ENCODE data around the gene PRPH. TPM values are rescaled to one million over a fixed set of nuclear protein-coding genes. Genes with fewer than 3 reads are reported as not detected.

Gene PRPH
- total RNA-seq, 3 donors from 2014 or later (not counting 1 experiment from before 2014, with no cell fraction given): not detected

DNA sequence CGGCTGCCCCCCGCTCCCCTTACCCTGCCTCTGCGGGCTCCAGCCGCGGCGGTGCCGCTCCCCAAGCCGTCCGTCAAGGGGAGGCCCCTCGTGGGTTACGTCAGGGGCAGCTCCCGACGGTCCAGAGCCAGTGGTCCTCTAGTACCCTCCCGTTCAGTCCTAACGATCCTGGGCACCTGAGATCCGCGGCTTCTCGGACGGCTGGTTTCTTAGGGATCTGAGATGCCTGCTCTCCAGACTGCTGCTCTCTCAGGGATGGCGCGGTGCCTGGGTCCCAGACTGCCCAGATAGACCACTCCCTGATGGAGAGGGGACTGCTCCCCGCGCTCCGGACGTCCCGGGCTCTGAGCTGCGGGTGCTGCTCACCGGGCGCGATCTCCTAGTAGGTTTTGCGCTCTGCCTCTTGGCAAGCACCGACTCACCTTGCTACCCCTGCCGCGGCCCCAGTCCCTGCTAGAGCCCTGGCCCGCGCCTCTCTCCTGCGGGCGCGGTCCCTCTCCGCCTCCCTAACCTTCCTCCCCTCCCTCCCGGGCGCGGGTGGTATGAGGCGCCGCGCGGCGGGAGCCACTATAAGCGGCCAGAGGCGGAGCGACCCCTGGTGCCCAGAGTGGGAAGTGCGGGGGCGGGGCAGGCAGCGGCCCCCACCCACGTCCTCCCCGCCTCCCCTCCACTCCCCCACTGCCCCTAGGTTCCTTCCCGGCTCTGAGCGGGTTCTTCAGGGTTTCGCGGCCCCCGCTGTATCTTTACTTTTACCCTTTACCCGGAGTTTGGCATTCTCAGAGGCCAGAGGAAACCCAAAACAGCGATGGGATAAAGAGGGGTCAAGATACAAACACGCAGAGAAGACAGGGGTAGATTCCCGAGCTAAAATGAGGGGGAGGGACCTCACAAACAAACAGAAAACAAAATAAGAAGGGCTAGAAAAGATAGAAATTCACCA, 42.0 kb downstream of the PRPH start, which contains the start of gene C1QL4:
C1QL4 (minus strand) TSS at position 544 of the 940 bp plus-strand sequence. CDS start 711 bp downstream, outside the sequence.
- Histone ChIP-seq H3K27me3 (ENCODE audit: control insufficient read depth, insufficient read depth, low read length) (peaks cover 39% of the 10 kb centered on the region), H3K36me3 (ENCODE audit: control insufficient read depth, insufficient read depth, low read length) (no peaks in the 10 kb centered on the region), H3K4me3 (ENCODE audit: low read length) (peak within 1 kb of the TSS; percentile 0), H3K27ac (ENCODE audit: low read length) (no peak within 1 kb of the TSS), H3K9me3 (ENCODE audit: control insufficient read depth, insufficient read depth, low read length) (no peaks in the 10 kb centered on the region), H3K4me1 (ENCODE audit: control insufficient read depth, insufficient read depth, low read length) (peaks cover 29% of the 10 kb centered on the region)
- intact Hi-C loops (cut with micrococcal nuclease): loop anchor here (2.0 kb wide), 1 partner anchor 14 kb away; the partner anchor contains the start of gene TROAP
- Mint-ChIP-seq H3K36me3 (no peaks in the 10 kb centered on the region), H3K4me1 (peaks cover 10 to 26% of the 10 kb centered on the region in 2 donors), H3K27ac (peak within 1 kb of the TSS in 1 of 2 donors; percentile 2), H3K9me3 (no peaks in the 10 kb centered on the region), H3K27me3 (ENCODE audit: low read depth in 2 of 2) (peaks cover 68 to 72% of the 10 kb centered on the region in 2 donors), H3K4me3 (peak within 1 kb of the TSS; percentile 67)
- peak; percentile 90 to 91 for DNase-seq
- WGBS (ENCODE audit: insufficient coverage): 5% methylated on average over 62 of the region's 65 CpGs
- peak; percentile 96 to 99 (median 98) for ATAC-seq
- TF ChIP-seq, protein P1, sequence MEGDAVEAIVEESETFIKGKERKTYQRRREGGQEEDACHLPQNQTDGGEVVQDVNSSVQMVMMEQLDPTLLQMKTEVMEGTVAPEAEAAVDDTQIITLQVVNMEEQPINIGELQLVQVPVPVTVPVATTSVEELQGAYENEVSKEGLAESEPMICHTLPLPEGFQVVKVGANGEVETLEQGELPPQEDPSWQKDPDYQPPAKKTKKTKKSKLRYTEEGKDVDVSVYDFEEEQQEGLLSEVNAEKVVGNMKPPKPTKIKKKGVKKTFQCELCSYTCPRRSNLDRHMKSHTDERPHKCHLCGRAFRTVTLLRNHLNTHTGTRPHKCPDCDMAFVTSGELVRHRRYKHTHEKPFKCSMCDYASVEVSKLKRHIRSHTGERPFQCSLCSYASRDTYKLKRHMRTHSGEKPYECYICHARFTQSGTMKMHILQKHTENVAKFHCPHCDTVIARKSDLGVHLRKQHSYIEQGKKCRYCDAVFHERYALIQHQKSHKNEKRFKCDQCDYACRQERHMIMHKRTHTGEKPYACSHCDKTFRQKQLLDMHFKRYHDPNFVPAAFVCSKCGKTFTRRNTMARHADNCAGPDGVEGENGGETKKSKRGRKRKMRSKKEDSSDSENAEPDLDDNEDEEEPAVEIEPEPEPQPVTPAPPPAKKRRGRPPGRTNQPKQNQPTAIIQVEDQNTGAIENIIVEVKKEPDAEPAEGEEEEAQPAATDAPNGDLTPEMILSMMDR (IDR thresholded peaks at IDR 0.05): peak; percentile 98

DNA sequence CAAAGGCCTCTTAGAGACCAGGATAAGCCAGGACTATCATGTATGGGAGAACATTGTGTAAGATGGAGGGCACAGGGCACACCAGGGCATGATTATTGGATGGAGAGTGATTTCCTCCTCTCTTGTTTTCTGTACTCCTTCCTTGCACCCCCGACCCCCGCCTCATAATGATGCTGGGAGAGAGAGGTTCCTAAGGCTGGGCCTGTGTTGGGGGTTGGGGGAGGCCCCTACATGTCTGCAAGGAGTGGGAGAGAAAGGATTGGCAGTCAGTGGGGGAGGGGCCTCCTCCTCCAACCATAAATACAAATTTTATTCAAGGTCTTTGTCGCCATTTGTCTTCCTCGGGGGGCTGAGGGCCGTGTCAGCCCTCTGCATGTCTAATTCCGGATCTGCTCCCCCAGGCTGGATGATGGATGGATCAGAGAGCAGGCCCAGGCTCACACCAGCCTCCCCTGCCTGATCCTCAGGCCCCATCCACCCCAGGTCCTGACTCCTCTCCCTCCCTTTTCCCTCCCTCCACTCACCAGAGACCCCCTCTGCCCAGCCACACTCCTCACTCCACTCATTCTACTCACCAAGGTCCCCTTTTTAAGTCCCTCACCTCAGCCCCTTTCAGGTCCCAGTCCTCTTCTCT, 44.0 kb downstream of the PRPH start:
- Histone ChIP-seq H3K36me3 (ENCODE audit: control insufficient read depth, insufficient read depth, low read length) (no peaks in the 10 kb centered on the region), H3K4me3 (ENCODE audit: low read length) (no peak overlapping the region), H3K9me3 (ENCODE audit: control insufficient read depth, insufficient read depth, low read length) (no peaks in the 10 kb centered on the region), H3K27ac (ENCODE audit: low read length) (no peak overlapping the region), H3K27me3 (ENCODE audit: control insufficient read depth, insufficient read depth, low read length) (peaks cover 48% of the 10 kb centered on the region), H3K4me1 (ENCODE audit: control insufficient read depth, insufficient read depth, low read length) (peaks cover 38% of the 10 kb centered on the region)
- H3K36me3 Mint-ChIP-seq: no peaks in the 10 kb centered on the region
- H3K4me3 Mint-ChIP-seq: no peak overlapping the region
- peaks cover 16 to 26% of the 10 kb centered on the region in 2 donors for H3K4me1 Mint-ChIP-seq
- H3K27ac Mint-ChIP-seq: no peak overlapping the region
- H3K9me3 Mint-ChIP-seq: no peaks in the 10 kb centered on the region
- TF ChIP-seq, protein P1 (IDR thresholded peaks at IDR 0.05): no peak
- DNase-seq (no peak), ATAC-seq (no peak)
- H3K27me3 Mint-ChIP-seq (ENCODE audit: low read depth in 2 of 2): peaks cover 61 to 65% of the 10 kb centered on the region in 2 donors
- WGBS (ENCODE audit: insufficient coverage): 85% methylated on average over 4 of the region's 6 CpGs
- intact Hi-C loops (cut with micrococcal nuclease): no loop called here

DNA sequence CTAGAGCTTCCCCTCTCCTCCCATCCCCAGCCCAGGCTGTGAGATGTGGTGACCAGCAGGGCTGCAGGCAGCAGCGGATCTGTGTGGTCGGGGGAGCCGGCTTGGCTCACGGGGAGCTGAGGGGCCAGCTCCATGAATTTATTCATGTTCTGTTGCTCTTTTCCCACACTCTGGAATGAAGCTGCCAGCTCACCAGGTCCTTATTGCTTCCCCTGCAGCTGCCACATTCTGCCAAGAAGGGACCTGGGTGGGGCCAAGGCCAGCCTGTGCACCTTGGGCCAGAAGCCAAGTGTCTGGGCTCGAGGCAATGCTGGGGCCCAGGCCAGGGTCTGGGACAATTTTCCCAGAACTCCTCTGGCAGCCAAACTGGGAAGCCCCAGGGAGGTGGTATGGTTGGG, 44.5 kb downstream of the PRPH start:
- no peak for DNase-seq
- Mint-ChIP-seq H3K4me3 (no peak overlapping the region), H3K9me3 (no peaks in the 10 kb centered on the region), H3K27ac (no peak overlapping the region), H3K36me3 (no peaks in the 10 kb centered on the region), H3K27me3 (ENCODE audit: low read depth in 2 of 2) (peaks cover 58 to 68% of the 10 kb centered on the region in 2 donors), H3K4me1 (peaks cover 16 to 26% of the 10 kb centered on the region in 2 donors)
- ATAC-seq: no peak
- TF ChIP-seq, protein P1 (IDR thresholded peaks at IDR 0.05): no peak
- Histone ChIP-seq H3K27ac (ENCODE audit: low read length) (no peak overlapping the region), H3K4me3 (ENCODE audit: low read length) (no peak overlapping the region), H3K36me3 (ENCODE audit: control insufficient read depth, insufficient read depth, low read length) (no peaks in the 10 kb centered on the region), H3K9me3 (ENCODE audit: control insufficient read depth, insufficient read depth, low read length) (no peaks in the 10 kb centered on the region), H3K27me3 (ENCODE audit: control insufficient read depth, insufficient read depth, low read length) (peaks cover 51% of the 10 kb centered on the region), H3K4me1 (ENCODE audit: control insufficient read depth, insufficient read depth, low read length) (peaks cover 41% of the 10 kb centered on the region)
- 69% methylated on average over 5 of the region's 5 CpGs for WGBS (ENCODE audit: insufficient coverage)
- intact Hi-C loops (cut with micrococcal nuclease): no loop called here
